Stimulated activated CD8-positive, alpha-beta memory T cell treated with anti-CD3 and anti-CD28 coated beads, Interleukin-12 subunit alpha, Interleukin-12 subunit beta, amount 100 ng/mL, for 1 hour (primary cell): Measurements from ENCODE around the gene DDX41.

ENCODE experiments used
- DNase-seq: peaks from one replicate; pipeline ENCODE4 v3.0.0-alpha.2; 2020; ENCODE audit warnings: low read depth

The DDX41 gene

GRCh38 chr5:177513500-177513899, 3.3 kb downstream of the DDX41 start:
- DNase-seq: no peak

DNA sequence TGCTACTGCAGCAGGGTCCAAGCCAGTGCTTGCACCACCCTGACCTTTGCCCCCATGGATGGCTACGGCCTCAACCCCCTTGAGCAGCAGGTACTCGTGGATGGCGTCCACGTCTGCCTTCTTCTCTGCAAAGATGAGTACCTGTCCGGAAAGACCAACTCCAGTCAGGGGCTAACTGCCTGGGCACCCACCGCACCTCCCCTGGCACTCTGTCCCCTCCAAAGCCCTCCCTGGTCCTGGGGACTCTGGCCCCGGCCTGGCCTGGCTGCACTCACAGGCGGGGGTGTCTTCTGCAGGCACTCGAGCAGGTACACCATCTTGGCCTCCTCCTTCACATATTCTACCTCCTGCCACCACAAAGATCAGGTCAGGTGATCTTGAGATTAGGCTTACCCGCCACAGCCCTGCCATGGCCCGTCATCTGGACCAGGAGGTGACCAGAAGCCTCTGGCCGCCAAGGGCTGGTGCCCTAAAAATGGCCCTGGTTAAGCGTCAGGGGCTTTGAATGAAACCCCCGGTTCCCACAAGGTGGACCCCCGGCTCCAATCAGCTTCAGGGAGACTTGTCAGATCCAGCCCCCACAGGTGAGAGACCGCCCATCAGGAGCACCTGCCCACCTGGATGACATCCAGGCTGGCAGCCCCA, 3.9 kb downstream of the DDX41 start:
- no peak for DNase-seq

DNA sequence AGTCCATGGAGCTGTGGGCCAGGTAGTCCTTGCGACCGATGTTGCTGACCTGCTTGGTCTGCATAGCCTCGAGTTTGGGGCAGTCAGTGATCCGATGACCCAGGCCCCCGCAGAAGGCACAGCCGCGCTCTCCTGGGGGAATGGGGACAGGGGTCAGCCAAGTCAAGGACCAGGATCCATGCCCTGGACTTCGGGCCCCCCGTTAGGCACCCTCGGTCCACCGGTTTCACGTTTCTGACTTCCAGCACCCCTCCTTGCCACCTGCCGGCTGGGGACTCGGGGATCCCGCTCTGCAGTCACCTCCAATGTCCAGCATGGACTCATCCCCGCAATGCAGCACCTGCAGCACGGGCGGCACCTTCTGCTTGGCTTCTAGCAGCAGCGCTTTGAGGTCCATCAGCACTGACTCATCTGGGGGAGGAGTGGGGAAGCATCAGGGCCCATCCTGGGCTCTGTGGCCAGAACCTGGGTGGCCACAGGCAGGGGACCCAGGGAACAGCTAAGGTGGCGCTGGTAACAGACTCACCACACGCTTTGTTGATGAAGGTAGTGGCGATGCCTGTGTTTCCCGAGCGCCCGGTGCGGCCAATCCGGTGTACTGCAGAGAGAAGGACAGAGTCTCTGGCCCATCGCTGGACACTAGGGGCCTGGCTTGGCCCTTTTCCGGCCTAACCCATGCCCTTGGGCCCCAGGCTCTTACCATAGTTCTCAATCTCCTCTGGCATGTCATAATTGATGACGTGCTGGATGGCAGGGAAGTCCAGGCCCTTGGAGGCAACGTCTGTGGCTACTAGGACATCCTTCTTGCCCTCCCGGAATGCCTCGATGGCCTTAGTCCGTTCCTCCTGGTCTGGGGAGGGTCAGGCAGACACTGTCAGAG, 4.7 kb downstream of the DDX41 start:
- no peak for DNase-seq

GRCh38 chr5:177511181-177511580, 5.6 kb downstream of the DDX41 start:
- DNase-seq: no peak

DNA sequence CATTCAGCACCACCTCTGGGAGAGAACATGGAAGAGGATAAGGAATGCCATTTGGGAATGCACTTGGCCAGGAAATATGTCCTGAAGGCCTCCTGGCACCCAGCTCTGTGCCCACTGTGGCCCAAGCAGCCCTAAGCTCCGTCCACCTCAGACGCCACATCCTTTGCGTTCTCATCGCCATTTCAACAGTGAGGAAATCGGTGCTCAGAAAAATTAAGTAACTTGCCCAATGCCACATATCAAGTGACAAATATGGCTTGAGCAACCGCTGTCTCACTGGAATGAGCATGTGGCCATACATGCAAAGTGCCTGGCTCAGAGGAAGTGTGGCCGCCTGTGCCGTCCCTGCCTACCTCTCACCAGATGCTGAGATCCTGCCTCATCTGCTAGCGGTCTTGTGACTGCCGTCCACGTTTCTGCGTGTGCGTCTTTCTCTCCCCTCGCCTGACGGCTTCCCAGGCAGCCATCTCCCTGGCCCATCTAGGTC, 6.2 kb downstream of the DDX41 start:
- no peak for DNase-seq

DNA sequence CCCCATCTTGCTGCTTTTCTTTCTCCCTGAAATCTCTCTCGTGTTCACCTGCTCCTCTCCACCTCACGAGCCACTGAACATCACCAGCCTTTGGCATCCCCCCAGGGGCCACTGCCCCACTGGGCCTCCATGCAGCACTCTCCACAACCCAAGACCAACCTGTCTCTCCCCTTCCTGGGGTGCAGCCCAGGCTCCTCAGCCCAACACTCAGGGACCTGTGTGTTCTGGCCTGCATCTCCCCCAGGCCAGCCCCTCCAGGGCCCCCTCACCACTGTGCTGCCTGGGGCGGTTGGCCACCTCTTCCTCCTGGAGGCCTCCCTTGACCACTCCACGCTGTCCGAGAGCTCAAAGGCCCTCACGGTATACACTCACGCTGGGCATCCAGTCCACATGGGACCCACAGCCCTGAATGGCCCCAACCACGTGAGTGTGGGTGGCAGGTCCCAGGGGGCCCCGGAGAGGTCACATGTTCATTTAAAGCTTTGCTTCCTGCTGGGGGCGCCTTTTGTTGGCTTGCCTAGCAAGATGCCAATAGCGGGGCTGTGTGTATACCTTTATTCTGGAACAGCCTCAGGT, 6.7 kb downstream of the DDX41 start:
- DNase-seq: no peak

GRCh38 chr5:177509381-177509951, 7.3 kb downstream of the DDX41 start, which contains the start of gene DOK3:
Gene DOK3 (minus strand): TSS chr5:177509826. CDS start chr5:177509540, 286 bp downstream.
- DNase-seq: no peak

DNA sequence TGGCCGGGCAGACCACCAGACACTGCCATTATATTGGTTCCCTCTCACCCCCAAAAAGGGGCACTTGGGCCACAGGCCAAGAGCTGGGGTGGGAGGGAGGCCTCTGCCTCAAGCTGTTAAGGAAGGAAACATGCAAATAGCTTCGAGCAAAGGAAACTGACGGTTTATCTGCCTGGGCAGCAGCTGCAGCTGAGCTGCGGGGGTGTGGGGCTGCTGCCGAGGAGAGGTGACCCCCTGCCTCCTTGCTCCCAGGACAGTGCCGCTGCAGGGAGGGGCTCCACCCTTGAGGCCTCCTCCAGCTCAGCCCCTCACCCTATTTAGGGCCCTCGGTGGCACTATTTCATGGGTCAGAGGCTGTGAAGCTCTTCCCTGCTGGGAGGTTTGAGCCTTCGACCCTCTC, 7.9 kb downstream of the DDX41 start:
- no peak for DNase-seq

DNA sequence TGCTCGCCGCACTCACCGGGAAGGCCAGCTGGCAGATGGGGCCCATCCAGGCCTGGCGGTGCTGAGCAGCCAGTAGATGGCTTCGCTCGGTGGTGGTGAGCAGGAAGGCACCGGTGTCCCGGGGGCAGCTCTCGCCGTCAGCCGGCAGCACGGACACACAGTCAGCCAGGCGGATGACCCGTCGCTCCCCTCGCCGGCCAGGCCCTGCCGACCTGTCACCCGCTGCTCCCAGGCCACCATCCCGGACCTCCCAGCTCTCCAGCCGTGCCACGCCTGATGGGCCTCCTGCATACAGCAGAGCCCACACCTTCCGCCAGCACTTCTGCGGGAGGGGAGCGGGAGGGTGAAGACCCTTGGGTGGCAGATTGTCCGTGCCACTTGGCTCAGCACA, 8.5 kb downstream of the DDX41 start:
- no peak for DNase-seq

DNA sequence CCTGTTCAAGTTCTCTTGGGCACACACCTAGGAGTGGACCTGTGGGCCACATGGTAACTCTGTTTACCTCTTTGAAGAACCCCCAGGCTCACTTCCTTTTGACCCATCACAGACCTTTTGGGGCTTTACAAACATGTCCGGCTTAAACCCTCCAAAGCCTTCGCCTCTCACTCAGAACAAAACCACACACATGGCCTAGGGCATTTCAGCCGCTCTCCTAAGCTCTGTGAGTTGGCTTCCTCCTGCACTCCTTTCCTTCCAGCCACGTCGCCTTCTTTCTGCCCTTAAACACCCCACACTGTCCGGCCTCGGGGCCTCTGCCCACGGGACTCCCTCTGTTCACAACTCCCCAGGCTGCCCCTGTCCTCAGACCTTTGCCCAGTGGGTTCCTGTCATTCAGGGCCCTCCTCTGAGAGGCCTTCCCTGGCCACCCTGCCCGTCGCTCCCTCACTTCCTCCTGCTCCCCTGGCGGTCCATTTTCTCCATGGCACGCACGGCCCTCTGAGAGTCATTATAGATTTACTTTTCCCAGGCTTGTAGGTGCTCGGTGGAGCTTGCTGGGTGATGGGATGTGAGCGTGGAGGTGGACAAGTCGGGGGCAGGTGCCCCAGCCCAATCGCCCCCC, 9.1 kb downstream of the DDX41 start:
- DNase-seq: no peak

DNA sequence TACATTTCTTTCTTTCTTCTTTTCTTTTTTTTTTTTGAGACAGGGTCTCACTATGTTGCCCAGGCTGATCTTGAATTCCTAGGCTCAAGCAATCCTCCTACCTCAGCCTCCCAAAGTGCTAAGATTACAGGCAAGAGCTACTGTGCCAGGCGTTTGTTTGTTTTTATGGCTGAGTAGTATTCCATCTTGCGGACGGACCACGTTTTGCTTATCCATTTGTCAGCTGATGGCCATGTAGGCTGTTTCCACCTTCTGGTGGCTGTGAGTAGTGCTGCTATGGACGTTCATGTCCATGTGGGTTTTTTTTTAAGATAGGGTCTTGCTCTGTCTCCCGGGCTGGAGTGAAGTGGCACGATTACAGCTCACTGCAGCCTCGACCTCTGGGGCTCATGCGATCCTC, 9.6 kb downstream of the DDX41 start:
- no peak for DNase-seq

- no peak for DNase-seq
Observed at GRCh38 chr5:177505075-177505474, 11.7 kb downstream of the DDX41 start.

- DNase-seq: no peak
Observed at GRCh38 chr5:177504086-177505056, 12.4 kb downstream of the DDX41 start.

DNA sequence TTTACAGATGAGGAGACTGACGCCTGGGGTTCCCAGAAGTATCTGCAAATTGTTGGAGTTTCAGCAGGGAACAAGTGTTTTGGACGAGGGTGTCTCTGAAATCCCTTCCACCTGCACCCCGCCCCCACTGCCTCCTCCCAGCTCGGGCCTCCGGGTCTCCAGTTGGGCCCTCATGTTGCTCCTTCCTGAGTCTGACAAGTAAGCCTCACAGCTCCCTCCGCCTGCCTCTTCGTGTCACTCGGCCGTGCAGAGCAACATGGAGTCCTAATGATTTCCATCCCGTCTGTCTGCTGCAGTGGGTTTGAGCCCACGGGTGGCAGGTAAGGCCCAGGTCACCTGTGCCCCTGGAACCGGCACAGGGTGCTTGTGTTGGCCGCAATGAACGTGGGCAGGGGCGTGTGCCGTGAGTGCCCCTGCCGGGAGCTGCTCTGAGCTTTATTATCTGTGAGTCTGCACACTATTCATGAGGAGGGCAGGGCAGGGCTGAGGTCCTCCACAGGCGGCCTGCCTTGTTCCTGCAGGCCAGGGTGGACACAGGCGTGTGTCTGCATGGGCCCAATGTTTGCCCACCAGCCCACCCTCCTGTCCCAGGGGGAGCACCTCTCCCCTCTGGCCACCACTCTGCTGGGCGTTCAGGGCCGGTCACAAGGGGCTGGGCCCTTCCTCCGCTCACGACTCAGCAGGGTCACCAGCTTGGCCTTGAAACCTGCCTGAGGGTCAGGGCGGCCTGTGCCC, 13.2 kb downstream of the DDX41 start:
- DNase-seq: no peak

DNA sequence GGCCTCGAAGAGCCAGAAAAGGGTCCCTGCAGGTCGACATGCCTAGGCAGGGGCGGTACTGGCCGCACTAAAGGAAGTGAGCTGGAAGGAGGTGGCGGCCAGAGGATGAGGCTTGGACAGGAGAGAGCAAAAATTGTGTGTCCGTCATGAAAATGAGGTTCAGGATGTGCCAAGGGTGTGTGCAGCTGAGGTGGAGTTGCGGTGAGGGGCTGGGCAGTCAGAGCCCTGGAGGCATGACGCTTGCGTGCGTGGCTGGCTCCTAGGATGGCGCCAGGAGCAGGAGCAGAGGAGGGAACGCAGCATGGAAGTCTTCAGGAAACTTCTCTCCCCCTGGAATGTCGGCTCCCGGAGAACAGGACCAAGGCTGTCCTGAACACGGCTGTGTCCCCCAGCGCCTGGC, 13.9 kb downstream of the DDX41 start:
- DNase-seq: no peak

DNA sequence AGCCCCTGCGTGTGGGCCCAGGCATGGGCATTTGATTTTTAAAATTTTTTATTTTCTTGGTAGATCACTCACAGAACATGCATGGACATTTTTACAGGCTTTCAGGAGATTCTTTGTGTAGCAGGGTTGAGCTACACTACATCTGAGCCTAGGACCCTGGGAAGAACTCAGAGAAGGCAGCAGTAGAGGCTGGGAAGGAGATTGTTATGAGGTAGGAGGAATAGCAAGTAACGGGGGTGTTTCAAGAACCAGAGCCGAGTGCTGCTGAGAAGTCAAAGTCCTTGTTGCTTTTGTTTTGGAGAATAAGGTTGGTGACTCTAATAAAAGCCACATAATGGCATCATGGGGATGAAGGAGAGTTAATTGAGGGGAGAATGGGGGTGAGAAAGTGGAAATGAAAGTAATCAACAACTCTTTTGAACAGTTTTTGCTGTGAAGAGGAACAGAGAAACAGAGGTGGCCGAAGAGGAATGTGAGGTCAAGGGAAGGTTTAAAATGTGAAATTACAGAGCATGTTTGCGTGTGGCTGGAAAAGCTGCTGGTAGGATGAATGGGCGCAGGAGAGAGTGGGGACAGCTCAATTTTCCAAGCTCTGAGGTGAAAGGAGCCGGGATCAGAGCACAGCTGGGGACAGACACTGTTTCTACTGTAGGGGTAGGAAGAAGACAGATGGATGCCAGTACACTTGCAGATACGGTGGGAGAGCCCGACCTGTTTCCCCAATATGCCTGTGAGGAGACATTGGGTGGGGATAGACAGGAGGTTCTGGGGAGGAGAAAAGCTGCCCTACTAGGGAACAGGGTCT, 14.7 kb downstream of the DDX41 start:
- no peak for DNase-seq

DNA sequence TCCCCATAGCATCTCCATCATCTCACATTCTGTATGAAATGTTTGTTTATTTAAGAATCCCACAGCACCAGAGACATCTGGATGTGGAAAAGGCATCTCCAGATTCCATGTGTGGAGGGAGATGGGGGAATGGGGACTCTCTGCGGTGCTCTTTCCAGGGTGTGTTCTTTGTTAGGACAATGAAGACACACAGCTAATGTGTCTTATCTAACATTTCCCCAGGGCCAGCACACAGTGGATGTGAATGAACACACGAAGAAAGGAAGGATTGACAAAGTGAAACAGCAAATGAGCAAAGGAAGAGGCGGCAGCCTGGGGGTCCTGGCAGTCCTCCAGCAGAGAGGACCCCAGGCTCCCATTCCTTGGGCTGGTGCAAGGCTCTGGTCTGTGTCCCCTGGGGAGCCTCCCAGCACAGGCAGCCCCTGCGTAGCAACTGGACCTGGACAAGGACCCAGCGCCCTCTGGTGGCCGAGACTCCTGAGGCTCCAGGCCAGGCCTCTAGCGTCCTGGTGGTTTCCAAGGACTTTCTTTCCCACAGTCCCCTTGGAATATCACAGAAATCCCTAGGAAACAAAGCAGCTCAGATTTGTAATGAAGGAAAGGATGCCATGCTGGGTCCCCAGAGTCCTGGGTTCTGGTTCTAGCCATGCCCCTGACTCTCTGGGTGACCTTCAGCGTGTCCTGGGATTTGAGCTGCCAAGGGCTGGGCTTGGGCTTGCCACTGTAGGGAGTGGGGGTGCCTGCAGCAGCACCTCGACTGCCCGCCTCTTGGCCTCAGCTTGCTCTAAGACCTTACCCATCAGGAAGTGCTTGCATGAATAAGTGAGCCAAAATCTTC, 15.9 kb downstream of the DDX41 start:
- DNase-seq: peak; percentile 82

DNA sequence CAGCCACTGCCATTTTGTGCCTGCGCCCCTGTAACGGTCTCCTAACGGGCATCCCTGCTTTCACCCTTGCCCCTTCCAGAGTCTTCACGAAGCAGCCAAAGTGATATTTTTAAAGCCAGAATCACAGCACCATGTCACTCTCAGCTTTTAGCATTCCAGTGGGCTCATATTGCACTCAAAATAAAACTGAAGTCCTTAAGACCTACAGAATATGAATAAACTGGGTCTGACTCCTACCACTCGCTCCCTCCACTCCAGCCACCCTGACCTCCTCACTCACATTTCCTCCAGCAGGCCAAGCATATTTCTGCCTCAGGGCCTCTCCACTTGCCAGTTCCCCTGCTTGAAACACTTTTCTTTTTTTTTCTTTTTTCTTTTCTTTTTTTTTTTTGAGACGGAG, 16.9 kb downstream of the DDX41 start:
- DNase-seq: no peak
